Hematopoietic multipotent progenitor cell treated with erythropoietin and hydrocortisone succinate and interleukin-3 and kit ligand, for 4 days (in vitro differentiated cells): Measurements from ENCODE around the gene SELENOK.

Source experiments
- DNase-seq: peaks from one replicate; pipeline ENCODE4 v3.0.0-alpha.2; 2015

SELENOK gene

DNA sequence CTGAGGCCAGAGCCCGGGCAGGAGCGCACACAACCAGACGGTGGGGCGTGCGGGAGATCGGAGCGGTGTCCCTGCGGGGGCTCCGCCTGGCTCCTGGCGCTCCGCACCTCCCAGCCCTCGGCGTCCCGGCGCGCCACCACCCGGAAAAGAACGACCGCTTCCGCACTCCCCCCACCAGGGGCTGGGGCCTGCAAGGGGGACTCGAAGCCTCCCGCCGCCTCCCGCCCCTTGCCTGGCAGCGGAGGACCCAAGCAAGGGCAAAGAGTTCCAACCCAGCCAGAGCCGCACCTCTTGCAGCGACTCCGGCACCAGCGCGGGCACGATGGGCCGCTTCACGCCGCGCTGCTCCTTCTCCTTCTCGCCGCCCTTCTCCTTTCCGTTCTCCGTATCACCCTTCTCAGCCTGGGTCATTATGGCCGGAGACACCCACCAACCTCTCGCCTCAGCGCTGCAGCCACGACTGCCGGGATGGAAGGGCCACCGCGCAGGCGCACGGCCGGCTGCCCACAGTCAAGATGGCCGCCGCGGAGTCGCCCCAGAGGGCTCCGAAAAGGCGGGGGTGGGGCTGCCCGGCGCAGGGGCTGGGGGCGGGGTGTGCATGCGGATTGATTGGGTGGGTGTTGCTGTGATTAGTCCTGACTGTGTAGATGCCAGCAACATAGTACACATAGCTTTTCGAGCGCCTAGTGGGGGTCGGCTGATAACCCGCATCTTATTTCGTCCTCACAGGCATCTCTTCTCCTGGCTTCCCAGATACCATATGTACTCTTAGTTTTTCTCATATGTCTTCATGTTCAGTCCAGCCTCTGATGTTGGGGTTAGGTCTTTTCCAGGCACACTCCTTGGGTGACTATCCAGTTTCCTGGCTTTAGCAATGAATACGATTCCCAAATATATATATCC, 9.7 kb downstream of the SELENOK start, which contains the start of gene ACTR8:
Gene ACTR8, minus strand, starts transcription at position 462 of the 903 bp plus-strand sequence. Its CDS starts 51 bp downstream, at position 411.
- peak; percentile 94 for DNase-seq

DNA sequence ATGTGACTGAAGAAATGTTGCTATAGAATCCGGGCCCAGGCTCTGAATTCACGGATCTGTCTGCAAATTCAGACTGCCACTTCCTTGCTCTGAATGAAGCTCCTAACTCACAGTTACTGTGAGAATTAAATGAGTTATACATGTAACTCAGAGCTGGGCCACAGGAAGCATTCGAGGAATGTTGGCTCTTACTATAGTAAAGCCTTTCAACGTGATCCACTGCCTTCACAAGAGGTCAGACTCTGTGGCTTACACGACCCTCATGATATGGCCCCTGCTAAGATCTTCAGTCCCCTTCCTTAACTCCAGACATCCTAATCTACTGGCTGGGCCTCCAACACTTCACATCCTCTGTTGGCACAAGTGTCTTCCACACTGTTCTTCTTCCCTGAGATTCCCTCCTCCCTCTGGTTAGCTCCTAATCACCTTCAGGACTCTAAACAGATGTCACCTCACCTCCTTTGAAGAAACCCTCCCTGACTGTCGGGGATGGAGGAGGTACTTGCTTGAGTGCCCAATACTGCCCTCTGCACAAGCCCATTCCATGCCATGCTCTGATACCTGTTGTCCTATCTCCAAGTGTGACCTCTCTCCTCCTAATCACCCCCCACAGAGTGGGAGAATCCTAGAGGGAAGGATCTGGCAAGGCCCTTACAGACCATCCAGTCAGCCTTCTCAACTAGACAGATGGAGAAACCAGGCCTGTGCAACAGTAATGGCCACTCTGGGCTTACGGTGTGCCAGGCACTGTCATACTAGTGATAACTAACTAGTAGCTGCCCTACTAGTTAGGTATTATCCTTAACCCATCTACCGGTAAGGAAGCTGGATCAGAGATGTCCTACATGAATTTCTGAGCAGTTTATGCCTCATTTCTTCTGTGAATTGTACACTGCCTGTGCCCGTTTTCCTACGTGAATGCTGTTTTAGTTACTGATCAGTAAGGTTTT, 11.0 kb downstream of the SELENOK start:
- DNase-seq, result peak; percentile 7

DNA sequence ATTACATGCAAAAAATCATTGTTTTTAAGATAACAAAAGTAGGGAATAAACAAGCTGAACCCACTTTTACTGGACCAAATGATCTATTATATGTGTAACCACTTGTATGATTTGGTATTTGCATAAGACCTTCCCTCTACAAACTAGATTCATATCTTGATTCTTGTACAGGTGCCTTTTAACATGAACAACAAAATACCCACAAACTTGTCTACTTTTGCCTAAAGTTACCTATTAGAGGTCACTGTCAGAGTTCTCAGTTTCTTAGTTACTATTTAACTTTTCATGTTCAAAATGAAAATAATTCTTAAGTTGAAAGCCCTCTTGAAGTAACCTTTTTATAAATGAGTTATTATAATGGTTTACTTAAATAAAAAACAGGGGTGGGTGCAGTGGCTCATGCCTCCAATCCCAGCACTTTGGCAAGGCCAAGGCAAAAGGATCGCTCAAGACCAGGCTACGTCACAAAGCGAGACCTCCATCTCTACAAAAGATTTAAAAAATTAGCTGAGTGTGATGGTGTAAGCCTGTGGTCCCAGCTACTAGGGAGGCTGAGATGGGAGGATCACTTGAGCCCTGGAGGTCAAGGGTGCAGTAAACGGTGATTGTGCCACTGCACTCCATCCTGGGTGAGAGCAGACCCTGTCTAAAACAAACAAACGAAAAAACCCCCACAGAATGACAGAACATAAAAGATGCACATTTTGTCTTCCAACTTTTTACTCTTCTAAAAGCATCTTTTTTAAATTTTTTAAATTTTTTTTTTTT, 25.7 kb downstream of the SELENOK start:
- no peak for DNase-seq

DNA sequence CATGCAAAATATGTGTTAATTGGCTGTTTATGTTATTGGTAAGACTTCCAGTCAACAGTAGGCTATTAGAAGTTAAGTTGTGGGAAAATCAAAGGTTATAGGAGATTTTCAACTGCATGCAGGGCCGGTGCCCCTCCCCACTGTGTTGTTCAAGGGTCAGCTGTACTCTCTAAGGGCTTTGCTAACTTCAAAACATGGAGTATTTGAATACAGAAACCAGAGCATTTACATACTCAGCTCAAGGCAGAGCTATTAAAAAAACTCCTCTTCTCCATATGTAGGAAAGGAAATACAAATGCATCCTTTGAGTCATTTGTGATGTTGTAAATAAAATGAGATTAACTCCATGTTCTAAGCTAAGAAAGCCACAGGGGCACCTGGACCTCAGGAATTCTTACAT, 28.5 kb downstream of the SELENOK start:
- DNase-seq, result no peak

DNA sequence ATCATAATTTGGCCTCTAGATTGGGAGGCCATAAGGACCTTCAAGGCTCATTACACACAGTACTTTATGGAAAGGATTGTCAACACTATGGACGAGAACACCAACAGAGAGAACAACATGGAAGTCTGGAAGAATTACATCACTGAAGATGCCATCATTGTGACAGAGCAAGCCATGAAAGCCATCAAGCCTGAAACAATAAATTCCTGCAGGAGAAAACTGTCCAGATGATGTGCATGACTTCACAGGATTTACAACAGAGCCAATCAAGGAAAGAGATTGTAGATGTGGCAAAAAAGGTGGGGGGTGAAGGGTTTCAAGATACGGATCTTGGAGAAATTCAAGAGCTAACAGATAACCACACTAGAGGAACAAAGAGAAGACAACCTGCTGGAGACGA, 29.4 kb downstream of the SELENOK start:
- no peak for DNase-seq

DNA sequence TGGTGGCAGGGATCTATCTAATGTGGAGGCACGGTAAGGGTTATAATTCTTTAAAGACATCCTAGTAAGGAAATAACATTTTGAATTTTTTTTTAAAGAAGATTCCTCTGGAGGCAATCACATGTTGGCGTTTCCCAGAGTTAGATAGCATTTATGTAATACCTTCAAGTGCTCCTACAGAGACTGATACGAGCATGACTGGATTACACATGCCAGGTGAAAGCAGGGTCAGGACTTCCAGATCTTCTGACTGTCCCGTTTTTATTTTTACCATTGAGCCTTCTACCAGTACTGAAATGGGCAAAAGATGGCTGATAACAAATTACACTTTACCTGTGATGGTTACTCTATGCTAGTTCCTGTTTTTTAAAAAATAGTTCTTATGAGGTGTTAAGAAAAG, 31.5 kb downstream of the SELENOK start:
- no peak for DNase-seq

DNA sequence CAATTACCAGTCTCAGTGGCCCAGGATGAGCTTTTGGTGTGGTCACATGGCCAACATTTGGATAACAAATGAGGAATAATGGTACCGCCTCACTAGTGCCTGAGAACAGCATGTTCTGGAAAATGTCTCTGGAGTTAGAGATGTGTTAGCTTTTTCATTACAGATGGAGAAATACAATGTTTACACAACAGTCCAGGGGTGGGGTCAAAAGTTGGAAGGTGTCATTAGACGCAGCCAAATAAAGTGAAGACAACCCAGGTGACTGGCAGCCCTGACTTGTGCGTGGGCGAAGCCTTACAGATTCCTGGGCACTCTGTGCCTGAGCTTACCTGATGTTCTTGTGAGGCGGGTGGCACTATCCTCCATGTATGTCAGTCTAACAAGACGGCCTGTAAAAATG, 32.5 kb downstream of the SELENOK start:
- no peak for DNase-seq

DNA sequence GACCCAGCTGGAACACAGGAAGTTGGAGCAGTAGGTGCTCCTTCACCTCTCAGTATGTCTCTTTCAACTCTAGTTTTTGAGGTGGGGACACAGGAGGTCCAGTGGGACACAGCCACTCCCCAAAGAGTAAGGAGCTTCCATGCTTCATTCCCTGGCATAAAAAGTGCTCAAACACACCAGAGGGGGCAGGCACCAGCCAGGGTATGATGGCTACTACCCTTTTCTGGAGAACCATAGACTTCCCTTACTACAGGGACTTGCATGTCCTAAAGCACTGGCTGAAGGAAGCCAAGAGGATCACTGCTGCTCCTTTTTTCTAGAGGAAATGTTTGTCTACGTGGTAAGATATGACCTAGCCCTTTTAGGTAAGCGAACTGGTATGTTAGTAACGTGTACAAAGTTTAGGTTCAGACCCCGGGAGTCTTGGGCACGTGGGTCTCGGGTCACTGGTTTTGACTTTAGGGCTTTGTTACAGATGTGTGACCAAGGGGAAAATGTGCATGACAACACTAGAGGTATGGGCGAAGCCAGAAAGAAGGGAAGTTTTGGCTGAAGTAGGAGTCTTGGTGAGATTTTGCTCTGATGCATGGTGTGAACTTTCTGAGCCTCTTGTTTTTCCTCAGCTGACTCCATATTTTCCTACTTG, 33.4 kb downstream of the SELENOK start:
- no peak for DNase-seq

DNA sequence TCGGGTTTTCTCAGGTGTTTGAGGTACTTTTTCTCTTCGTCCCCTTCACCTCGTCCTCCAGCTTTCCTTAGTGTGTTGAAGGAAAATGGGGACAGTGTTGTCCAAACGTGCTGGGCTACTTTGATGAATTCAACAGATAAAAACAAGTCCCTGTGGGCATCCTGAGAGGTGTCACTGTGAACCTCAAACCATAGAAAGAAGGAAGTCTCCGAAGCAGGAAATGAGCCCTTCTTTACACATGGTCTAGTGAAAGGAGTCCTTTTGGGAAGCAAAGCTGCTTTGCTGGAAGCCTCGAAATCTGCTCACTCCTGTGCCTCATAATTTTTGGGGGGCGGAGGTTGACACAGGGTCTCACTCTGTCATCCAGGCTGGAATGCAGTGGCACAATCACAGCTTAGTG, 34.7 kb downstream of the SELENOK start:
- DNase-seq, result no peak

- DNase-seq, result no peak
These were observed 40.8 kb downstream of the SELENOK start for GRCh38 chr3:53850895-53851294.

DNA sequence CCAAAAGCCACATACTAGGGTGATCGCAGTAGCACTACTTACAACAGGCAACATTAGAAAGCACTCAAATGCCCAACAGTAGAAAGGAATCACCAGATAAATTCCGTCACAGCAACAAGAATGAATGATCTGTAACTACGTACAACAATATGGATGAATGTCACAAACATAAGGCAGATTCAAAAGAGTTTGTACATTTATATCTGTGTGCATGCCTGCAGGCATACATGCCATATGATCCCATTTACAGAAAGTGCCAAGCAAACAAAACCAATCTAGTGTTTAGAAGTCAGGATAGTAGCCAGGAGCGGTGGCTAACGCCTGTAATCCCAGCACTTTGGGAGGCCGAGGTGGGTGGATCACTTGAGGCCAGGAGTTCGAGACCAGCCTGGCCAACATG, 41.7 kb downstream of the SELENOK start:
- DNase-seq, result no peak

- no peak for DNase-seq
These were observed 44.9 kb downstream of the SELENOK start for GRCh38 chr3:53846851-53847155.

DNA sequence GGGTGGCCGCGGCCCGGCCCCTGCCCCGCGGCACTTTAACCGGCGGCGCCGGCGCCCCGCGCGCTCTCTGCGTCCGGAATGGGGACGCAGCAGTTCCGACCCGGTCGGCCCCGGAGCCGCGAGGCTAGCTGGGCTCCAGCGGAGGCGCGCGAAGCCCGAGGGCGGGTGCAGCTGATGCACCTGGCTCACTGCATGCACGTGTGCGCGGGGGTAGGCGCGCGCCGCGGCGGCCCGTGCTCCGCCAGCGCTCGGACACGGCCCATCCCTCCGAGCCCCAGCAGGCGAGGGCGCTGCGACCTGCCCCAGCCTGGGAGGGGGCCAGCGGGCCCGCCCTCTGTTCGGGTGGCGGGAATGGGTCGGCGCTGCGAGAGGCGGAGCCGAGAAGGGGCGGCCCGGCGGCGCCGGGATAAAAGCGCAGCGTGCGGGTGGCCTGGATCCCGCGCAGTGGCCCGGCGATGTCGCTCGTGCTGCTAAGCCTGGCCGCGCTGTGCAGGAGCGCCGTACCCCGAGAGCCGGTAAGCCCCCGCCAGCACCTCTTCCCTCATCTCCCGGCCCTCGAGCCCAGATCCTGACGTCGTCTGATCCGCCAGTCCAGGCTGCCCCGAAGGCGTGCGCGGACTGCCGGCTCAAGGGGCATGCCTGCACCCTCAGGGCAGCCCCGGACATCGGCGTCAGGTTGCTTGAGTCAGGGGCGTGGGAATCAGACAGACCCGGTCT, 45.4 kb downstream of the SELENOK start, which contains the start of the genes CHDH and IL17RB:
Gene CHDH, minus strand, starts transcription at position 286 of the 717 bp plus-strand sequence. CDS start 22,411 bp downstream, outside the sequence.
Gene IL17RB, plus strand, starts transcription at position 435 of the 717 bp plus-strand sequence. Its CDS starts 21 bp downstream, at position 456.
- DNase-seq, result peak; percentile 49

GRCh38 chr3:53845881-53846133, 45.9 kb downstream of the SELENOK start:
- no peak for DNase-seq

DNA sequence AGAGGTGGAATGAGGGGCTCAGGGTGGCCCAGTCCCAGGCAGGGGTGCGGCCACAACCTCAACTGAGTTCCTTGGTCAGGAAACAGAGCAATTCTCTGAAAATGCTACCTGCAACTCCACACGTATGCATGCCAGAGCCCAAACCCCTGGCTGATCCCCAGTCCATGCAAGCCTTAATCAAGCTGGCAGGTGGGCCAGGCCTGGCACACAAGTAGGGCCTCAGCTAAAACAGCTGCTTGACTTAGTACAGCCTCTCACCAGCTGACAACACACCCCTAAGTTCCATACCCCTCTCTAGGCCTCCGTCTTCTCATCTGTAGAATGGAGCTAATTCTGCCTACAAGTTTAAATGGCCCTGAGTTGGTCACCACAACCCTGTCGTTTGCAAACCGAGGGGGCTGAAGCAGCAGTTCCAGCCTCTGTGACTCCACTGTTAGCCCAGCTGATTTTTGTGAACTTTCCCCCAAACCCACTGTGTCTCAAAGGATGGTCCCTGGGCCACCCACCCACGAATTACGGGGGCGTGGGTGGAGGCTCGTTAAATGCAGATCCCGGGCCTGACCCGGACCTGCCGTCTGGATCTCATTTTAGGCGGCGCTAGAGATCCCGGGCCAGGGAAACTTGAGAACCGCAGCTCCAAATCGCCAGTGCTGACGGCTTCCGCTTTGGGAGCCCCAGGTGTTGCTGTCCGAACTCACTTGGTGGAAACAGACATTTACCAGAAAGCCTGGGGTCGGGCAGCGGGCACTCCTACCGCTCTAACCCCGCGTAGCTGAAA, 46.4 kb downstream of the SELENOK start:
- peak; percentile 32 for DNase-seq

GRCh38 chr3:53844262-53845102, 47.2 kb downstream of the SELENOK start:
- no peak for DNase-seq

- no peak for DNase-seq
These were observed 48.2 kb downstream of the SELENOK start for GRCh38 chr3:53843195-53844177.

- no peak for DNase-seq
These were observed 49.0 kb downstream of the SELENOK start for GRCh38 chr3:53842436-53843194.
